ENCODE results near the gene RGMA.
"Not testable (repeated sequence)": the region's sequence is repeated elsewhere in the genome, so short reads cannot be mapped to it uniquely, and the experiment has no call there.

RGMA gene

DNA sequence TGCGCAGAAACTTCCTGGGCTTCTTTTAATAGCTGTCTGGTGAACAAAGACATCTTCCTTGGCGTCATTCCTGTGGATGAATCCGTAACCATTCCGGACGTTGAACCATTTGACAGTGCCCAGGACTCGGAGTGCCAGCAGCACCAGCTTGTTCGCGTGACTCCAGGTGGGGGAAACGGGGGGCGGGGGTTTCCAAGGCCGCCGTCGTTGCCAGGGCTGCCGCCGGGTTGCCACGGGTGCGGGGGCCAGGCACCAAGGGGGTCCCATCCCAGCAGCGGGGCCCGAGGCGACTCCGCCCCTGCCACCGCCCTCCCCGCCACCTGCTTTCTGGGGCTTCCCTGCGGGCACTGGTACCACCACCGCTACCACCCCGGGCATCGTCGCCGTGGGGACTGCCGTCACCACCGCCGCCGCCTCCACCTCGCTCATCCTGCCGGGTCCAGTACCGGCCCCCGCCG lies 22.8 kb downstream of the RGMA start:
- Histone ChIP-seq H2BK120ac (ENCODE audit: low read depth, low read length) (no peak overlapping the region), H2BK15ac (replicated peaks; ENCODE audit: low read depth) (no peak overlapping the region), H4K5ac (ENCODE audit: low read length) (no peak overlapping the region), H2BK5ac (ENCODE audit: low read length) (no peak overlapping the region), H3K27ac (ENCODE audit: low read depth, low read length) (no peak overlapping the region), H3K4me2 (ENCODE audit: low read length) (no peak overlapping the region), H3K4me1 (ENCODE audit: control insufficient read depth, low read depth, low read length) (peaks cover 8% of the 10 kb centered on the region), H3K56ac (ENCODE audit: low read length) (no peak overlapping the region), H3K79me2 (ENCODE audit: control insufficient read depth, insufficient read depth, low read length) (no peaks in the 10 kb centered on the region), H4K8ac (ENCODE audit: low read depth, low read length) (no peak overlapping the region), H3K79me1 (ENCODE audit: low read length) (peaks cover 1% of the 10 kb centered on the region), H3K27me3 (ENCODE audit: insufficient read depth, low read length, poor library complexity) (no peaks in the 10 kb centered on the region), H3K23ac (ENCODE audit: low read length) (no peak overlapping the region), H3K4ac (ENCODE audit: low read depth, low read length) (no peak overlapping the region), H3K18ac (ENCODE audit: low read length) (no peak overlapping the region), H3K9ac (ENCODE audit: low read length) (no peak overlapping the region), H3K36me3 (ENCODE audit: control insufficient read depth, insufficient read depth, low read length) (no peaks in the 10 kb centered on the region), H3K4me3 (ENCODE audit: low read length) (no peak overlapping the region), H2AK5ac (ENCODE audit: low read length) (no peak overlapping the region)
- WGBS (ENCODE audit: extremely low coverage, insufficient coverage, low lambda C conversion rate): no CpG with 5 or more reads among the region's 38 CpGs
- no peak for DNase-seq

- Histone ChIP-seq H4K8ac (ENCODE audit: low read depth, low read length) (no peak overlapping the region), H2BK120ac (ENCODE audit: low read depth, low read length) (no peak overlapping the region), H3K23ac (ENCODE audit: low read length) (no peak overlapping the region), H3K27ac (ENCODE audit: low read depth, low read length) (no peak overlapping the region), H3K36me3 (ENCODE audit: control insufficient read depth, insufficient read depth, low read length) (no peaks in the 10 kb centered on the region), H3K4me3 (ENCODE audit: low read length) (no peak overlapping the region), H3K4ac (ENCODE audit: low read depth, low read length) (no peak overlapping the region), H3K4me1 (ENCODE audit: control insufficient read depth, low read depth, low read length) (peaks cover 4% of the 10 kb centered on the region), H3K4me2 (ENCODE audit: low read length) (no peak overlapping the region), H3K27me3 (ENCODE audit: insufficient read depth, low read length, poor library complexity) (no peaks in the 10 kb centered on the region), H2AK5ac (ENCODE audit: low read length) (no peak overlapping the region), H3K79me1 (ENCODE audit: low read length) (peaks cover 1% of the 10 kb centered on the region), H4K5ac (ENCODE audit: low read length) (no peak overlapping the region), H2BK15ac (replicated peaks; ENCODE audit: low read depth) (no peak overlapping the region), H2BK5ac (ENCODE audit: low read length) (no peak overlapping the region), H3K56ac (ENCODE audit: low read length) (no peak overlapping the region), H3K79me2 (ENCODE audit: control insufficient read depth, insufficient read depth, low read length) (no peaks in the 10 kb centered on the region), H3K18ac (ENCODE audit: low read length) (no peak overlapping the region), H3K9ac (ENCODE audit: low read length) (no peak overlapping the region)
- DNase-seq: no peak
- WGBS (ENCODE audit: extremely low coverage, insufficient coverage, low lambda C conversion rate): no CpG with 5 or more reads among the region's 23 CpGs
Observed at GRCh38 chr15:93065641-93066045, 23.4 kb downstream of the RGMA start.

- Histone ChIP-seq H3K4me3 (ENCODE audit: low read length) (no peak overlapping the region), H3K4ac (ENCODE audit: low read depth, low read length) (no peak overlapping the region), H3K27ac (ENCODE audit: low read depth, low read length) (no peak overlapping the region), H3K36me3 (ENCODE audit: control insufficient read depth, insufficient read depth, low read length) (no peaks in the 10 kb centered on the region), H2AK5ac (ENCODE audit: low read length) (no peak overlapping the region), H4K8ac (ENCODE audit: low read depth, low read length) (no peak overlapping the region), H3K27me3 (ENCODE audit: insufficient read depth, low read length, poor library complexity) (no peaks in the 10 kb centered on the region), H2BK15ac (replicated peaks; ENCODE audit: low read depth) (no peak overlapping the region), H3K18ac (ENCODE audit: low read length) (no peak overlapping the region), H4K5ac (ENCODE audit: low read length) (no peak overlapping the region), H2BK5ac (ENCODE audit: low read length) (no peak overlapping the region), H3K23ac (ENCODE audit: low read length) (no peak overlapping the region), H3K79me1 (ENCODE audit: low read length) (no peaks in the 10 kb centered on the region), H3K56ac (ENCODE audit: low read length) (no peak overlapping the region), H3K4me2 (ENCODE audit: low read length) (no peak overlapping the region), H3K79me2 (ENCODE audit: control insufficient read depth, insufficient read depth, low read length) (no peaks in the 10 kb centered on the region), H3K9ac (ENCODE audit: low read length) (no peak overlapping the region), H3K4me1 (ENCODE audit: control insufficient read depth, low read depth, low read length) (peaks cover 3% of the 10 kb centered on the region), H2BK120ac (ENCODE audit: low read depth, low read length) (no peak overlapping the region)
- no peak for DNase-seq
- no CpG with 5 or more reads among the region's 23 CpGs for WGBS (ENCODE audit: extremely low coverage, insufficient coverage, low lambda C conversion rate)
Observed at GRCh38 chr15:93063796-93064690, 25.0 kb downstream of the RGMA start.

DNA sequence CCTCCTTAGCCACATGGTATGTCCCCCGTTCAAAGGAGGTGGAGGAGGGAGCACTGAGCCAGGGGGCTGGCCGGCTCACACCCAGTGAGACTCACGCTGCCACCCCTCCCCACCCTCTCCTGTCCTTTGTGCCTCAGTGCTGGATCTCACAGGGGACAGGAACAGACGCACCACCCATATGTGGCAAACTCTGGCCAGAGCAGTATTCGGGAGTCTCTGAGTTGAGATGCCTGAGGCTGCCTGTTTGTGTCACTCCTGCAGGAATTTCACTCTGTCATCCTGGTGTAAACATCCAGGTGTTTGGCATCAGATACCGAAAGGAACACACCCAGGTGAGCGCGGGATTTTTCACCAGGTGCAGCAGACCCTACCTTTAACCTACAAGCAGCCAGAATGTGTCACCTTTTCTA lies 25.7 kb downstream of the RGMA start:
- H3K36me3 ChIP-seq (ENCODE audit: control insufficient read depth, insufficient read depth, low read length): no peaks in the 10 kb centered on the region

GRCh38 chr15:93062628-93063261 lies 26.3 kb downstream of the RGMA start:
- not testable (repeated sequence) for H3K27me3 ChIP-seq (ENCODE audit: insufficient read depth, low read length, poor library complexity); H2BK5ac ChIP-seq (ENCODE audit: low read length); H3K4ac ChIP-seq (ENCODE audit: low read depth, low read length); H3K18ac ChIP-seq (ENCODE audit: low read length); H3K79me1 ChIP-seq (ENCODE audit: low read length); H3K36me3 ChIP-seq (ENCODE audit: control insufficient read depth, insufficient read depth, low read length); H3K27ac ChIP-seq (ENCODE audit: low read depth, low read length); DNase-seq; H3K4me3 ChIP-seq (ENCODE audit: low read length); H3K56ac ChIP-seq (ENCODE audit: low read length); H3K23ac ChIP-seq (ENCODE audit: low read length); H2BK15ac ChIP-seq (replicated peaks; ENCODE audit: low read depth); H3K4me2 ChIP-seq (ENCODE audit: low read length); H3K79me2 ChIP-seq (ENCODE audit: control insufficient read depth, insufficient read depth, low read length); H2BK120ac ChIP-seq (ENCODE audit: low read depth, low read length); H4K5ac ChIP-seq (ENCODE audit: low read length); H3K9ac ChIP-seq (ENCODE audit: low read length); H2AK5ac ChIP-seq (ENCODE audit: low read length); H4K8ac ChIP-seq (ENCODE audit: low read depth, low read length); H3K4me1 ChIP-seq (ENCODE audit: control insufficient read depth, low read depth, low read length)
- no CpG with 5 or more reads among the region's 13 CpGs for WGBS (ENCODE audit: extremely low coverage, insufficient coverage, low lambda C conversion rate)

More for the DNA sequence above, 25.7 kb downstream of the RGMA start:
- Histone ChIP-seq H3K4ac (ENCODE audit: low read depth, low read length) (no peak overlapping the region), H2BK120ac (ENCODE audit: low read depth, low read length) (no peak overlapping the region), H3K4me3 (ENCODE audit: low read length) (no peak overlapping the region), H2AK5ac (ENCODE audit: low read length) (no peak overlapping the region), H2BK15ac (replicated peaks; ENCODE audit: low read depth) (no peak overlapping the region), H3K9ac (ENCODE audit: low read length) (no peak overlapping the region), H3K27ac (ENCODE audit: low read depth, low read length) (no peak overlapping the region), H2BK5ac (ENCODE audit: low read length) (no peak overlapping the region), H3K79me2 (ENCODE audit: control insufficient read depth, insufficient read depth, low read length) (no peaks in the 10 kb centered on the region), H4K5ac (ENCODE audit: low read length) (no peak overlapping the region), H3K56ac (ENCODE audit: low read length) (no peak overlapping the region), H3K23ac (ENCODE audit: low read length) (no peak overlapping the region), H3K4me1 (ENCODE audit: control insufficient read depth, low read depth, low read length) (peaks cover 2% of the 10 kb centered on the region), H3K18ac (ENCODE audit: low read length) (no peak overlapping the region), H3K4me2 (ENCODE audit: low read length) (no peak overlapping the region), H3K79me1 (ENCODE audit: low read length) (no peaks in the 10 kb centered on the region), H4K8ac (ENCODE audit: low read depth, low read length) (no peak overlapping the region), H3K27me3 (ENCODE audit: insufficient read depth, low read length, poor library complexity) (no peaks in the 10 kb centered on the region)
- no CpG with 5 or more reads among the region's 8 CpGs for WGBS (ENCODE audit: extremely low coverage, insufficient coverage, low lambda C conversion rate)
- DNase-seq: peak; percentile 57

Measured in mesendoderm (in vitro differentiated cells).